ENCODE data around the gene AKNA.

DNA sequence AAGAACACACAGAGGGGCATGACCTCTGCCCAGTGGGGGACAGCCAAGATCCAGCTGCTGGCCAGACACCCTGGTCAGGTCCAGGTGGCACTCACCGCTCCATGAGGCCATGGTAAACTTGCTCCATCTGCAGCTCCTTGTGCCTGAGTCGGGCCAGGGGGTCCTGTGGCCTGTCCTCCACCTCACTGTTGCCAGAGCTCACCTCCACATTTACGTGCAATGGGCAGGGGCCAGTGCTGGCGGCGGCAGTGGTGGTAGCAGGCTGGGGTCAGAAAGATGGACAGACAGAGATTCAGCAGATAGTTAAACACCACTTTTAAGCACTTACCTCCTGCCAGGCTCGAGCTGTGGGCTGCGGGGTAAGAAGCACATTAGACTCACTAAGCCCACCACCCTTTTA lies 28.0 kb downstream of the AKNA start:
- TF ChIP-seq CTCF (conservative IDR thresholded peaks at IDR 0.05), result no peak
- no peak for TF ChIP-seq EZH2 (IDR thresholded peaks at IDR 0.05; ENCODE audit: low read depth)

Measured in PC-9 (cell line).